Esophagus muscularis mucosa (tissue), 4 donors: Measurements from ENCODE around the gene SELENOO.

ENCODE experiments used
- CTCF ChIP-seq, 3 experiments: fragments of 200-600 bp in 2 of 3; fragments of 450-650 bp in 1 of 3; sonication (generic) in 2 of 3; IDR thresholded peaks; one replicate each; pipeline ENCODE4 v1.5.1; 2017 to 2019; ENCODE audit warnings: antibody characterized with exemption in 3 of 3, mild to moderate bottlenecking in 2 of 3, moderate library complexity in 1 of 3
- EP300 ChIP-seq: sonication (generic); formaldehyde crosslinking; IDR thresholded peaks from one replicate; pipeline ENCODE4 v1.6.1; 2017; ENCODE audit warnings: antibody characterized with exemption
- POLR2A ChIP-seq: fragments of 450-650 bp; IDR thresholded peaks from one replicate; pipeline ENCODE4 v1.6.1; 2017; ENCODE audit warnings: antibody characterized with exemption, moderate library complexity, mild to moderate bottlenecking, low read depth
- POLR2AphosphoS5 ChIP-seq, 2 donors: sonication (generic); formaldehyde crosslinking; IDR thresholded peaks; one replicate each; pipeline ENCODE4 v1.6.1; 2017; ENCODE audit warnings: antibody characterized with exemption in 2 of 2

GRCh38 chr22:50171965-50172421 is 28.8 kb upstream of the SELENOO start:
- TF ChIP-seq CTCF (IDR thresholded peaks at IDR 0.05) (no peak), POLR2AphosphoS5 (IDR thresholded peaks at IDR 0.05) (no peak), POLR2A (no peak), EP300 (no peak)
